Hypothalamus (tissue), 51 donors: Measurements from ENCODE around the gene CDX2.

ENCODE experiments used
- DNase-seq, 51 donors: peaks; one replicate each; lab custom pipeline; 2025; lab: John Stamatoyannopoulos, UW

CDX2 gene

DNA sequence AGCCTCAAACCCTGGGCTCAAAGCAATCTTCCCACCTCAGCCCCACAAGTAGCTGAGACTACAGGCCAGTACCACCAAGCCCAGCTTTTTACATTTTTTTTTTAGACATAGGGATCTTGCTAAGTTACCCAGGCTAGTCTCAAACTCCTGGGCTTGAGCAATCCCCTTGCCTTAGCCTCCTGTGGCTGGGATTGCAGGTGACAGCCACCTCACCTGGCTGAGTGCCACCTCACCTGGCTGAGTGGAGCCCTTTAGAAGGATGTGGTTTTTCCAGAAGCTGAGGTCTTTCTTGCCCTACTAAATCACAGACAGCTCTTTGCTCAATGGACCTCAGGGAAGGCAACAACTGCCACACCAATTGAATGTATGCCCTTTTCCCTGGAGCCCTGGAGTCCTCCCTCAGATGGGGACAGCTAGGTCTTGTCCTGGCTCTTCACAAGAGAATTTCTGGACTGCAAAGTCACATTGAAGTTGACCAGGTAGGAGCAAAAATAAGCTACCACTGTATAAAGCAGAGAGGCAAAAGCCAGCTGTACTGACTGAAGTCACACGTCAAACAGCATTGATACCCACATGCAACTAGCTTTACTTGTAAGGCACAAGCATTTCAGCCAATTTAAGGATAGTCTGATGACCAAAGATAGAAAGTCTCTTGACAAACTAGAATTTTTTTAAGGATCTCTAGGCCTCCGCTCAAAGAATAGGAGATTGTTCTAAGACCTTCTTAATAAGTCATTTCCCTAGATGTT is 35.4 kb downstream of the CDX2 start:
- DNase-seq, result no peak

DNA sequence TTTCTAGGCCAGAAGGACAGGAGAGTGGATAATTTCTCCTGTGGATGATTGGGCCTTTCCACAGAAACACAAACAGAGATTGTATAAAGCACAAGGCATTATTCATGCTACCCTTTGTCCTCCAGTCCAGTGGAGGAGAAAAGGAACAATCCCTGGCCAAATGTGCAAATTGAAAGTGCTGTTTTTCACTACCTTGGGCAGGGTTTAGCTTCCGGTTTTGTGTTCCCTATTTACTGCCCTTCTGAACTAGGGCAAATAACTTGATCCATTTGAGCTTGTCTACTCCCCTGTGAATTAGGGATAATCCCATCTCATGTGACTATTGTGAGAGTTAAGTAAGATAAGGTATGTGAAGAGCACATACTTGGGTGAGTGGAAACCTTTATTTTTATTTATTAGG is 36.0 kb downstream of the CDX2 start:
- no peak for DNase-seq

DNA sequence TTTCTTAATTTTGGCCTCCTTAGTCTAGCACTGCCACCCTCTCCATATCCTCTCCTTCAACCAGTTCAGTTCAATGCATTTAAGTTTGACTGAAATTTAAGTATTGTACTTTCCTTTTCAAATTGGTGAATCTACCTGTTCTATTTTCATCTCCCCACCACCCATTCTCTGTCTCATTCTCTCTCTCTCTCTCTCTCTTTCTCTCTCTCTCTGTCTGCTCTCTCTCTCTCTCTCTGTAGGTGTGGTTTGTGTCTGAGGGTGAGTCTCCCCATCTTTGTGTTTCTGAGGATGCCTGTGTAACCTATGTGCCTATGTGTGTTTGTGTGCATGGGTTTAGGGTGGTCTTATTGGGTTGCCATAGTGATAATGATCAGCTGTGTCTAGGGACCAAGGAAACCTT is 39.2 kb downstream of the CDX2 start:
- DNase-seq, result no peak

DNA sequence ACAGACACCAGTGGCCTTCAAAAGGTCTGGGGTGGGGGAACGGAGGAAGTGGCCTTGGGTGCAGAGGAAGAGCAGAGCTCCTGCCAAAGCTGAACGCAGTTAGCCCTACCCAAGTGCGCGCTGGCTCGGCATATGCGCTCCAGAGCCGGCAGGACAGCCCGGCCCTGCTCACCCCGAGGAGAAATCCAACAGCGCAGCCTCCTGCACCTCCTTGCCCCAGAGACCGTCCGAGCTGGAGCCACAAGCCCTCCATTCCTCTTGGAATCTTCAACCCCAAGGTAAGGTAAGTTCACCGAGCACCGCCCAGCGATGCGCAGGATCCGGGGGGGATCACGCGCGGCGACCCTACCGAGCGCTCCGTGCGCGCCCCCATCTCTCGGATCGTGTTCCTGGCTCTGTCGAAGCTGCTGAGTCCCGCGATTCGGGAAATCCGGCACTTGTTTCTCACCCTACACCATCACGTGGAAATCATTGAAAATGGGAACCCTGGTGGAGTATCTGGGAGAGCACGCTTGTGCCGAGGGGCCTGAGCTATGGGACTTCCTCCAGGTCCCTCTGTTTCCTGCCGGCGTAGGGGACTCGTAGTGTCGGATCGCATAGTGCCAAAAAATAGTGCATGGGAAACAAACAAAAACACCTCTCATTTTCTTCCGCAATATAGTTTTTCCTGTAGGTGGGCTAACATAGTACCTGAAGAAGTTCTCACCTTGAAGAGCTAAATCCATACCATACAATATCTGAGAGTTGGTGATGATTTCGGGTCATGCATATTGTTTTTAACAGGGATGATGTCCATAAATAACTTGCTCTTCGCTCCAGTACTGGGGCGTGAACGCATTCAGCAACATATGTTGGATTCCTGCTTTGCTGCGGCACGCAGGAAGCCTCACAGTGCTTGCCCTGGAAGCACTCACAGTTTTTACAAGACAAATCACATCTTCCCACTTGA is 40.0 kb downstream of the CDX2 start:
- no peak for DNase-seq

DNA sequence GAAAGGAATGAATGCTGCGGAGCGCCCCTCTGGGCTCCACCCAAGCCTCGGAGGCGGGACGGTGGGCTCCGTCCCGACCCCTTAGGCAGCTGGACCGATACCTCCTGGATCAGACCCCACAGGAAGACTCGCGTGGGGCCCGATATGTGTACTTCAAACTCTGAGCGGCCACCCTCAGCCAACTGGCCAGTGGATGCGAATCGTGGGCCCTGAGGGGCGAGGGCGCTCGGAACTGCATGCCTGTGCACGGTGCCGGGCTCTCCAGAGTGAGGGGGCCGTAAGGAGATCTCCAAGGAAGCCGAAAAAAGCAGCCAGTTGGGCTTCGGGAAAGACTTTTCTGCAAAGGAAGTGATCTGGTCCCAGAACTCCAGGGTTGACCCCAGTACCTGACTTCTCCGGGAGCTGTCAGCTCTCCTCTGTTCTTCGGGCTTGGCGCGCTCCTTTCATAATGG is 40.7 kb downstream of the CDX2 start:
- no peak for DNase-seq

DNA sequence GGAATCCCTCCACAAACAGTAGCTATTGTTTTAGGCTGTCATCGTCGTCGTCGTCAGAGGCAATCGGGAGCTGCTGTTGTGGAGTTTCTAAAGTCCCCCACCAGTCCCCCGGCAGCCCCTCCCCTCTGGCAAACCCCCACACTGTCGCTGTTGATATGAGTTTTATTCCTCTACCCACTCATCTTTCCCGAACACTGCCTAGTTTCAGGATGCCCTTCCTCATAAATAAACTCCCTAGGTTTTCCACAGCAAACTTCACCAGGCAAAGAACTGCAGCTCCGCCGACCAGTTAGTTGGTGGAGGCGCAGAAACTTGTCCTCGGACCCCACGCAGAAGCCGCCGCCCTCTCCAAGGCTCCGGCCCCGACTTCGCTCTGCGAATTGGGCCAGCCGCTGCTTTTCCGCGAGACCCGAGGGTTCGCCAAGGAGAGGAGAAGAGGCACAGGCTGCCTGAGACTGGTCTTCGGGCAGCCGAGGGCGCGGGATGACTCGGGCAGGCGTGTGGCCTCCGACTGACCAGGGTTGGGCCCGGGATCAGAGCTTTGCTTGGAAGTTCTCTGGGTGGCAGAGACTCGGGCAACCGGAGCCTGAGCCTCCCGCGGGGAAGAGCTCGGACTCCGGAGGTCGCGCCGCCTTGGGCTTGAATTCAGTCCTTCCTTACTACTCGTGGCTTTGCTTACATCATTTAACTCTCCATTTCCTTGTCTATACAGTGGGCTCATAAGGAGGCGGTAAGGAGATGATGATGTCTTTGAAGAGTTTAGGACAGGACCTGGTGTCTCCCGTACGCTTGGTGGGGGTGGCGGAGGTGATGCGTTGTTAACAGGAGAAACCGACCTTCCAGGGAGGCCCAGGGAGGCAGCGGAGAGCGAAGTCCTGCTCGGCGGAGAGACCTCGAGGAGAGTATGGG is 41.4 kb downstream of the CDX2 start:
- no peak for DNase-seq

DNA sequence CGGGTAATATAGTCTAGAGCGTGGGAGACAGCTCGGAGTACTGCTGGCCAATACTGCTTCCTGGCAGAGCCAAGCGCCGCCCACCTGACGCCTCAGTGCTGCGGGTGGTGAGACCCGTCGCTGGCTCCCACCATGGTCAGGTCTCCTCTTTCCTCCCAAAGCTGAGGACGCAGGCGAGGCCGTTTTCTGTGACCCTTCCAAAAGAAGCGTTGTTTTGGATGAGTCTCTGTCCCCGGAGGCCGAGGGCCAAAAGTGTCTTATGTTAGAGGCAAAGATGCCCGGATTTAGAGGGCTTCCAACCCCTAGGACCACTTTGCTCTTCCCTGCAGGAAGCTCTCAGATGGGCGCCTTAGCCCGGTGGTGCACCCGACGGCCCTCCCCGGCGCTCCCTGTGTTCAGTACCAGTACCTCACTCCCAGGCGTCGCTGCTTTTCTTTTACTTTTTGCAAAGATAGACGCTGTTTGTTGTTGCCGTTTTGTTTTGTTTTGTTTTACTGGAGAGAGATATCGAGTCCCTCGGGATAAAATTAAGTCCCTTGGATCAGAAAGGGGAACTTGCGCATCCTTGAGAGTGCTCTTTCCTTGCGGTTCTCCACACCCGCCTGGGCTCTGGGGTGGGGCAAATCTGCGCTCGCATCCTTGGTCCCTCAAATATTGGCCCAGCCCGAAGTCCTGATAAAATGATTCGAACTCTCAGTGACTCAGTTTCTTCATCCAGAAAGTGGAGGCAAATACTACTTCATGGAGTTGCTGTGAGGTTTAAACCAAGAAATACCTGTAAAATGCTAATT is 42.3 kb downstream of the CDX2 start:
- DNase-seq, result no peak

DNA sequence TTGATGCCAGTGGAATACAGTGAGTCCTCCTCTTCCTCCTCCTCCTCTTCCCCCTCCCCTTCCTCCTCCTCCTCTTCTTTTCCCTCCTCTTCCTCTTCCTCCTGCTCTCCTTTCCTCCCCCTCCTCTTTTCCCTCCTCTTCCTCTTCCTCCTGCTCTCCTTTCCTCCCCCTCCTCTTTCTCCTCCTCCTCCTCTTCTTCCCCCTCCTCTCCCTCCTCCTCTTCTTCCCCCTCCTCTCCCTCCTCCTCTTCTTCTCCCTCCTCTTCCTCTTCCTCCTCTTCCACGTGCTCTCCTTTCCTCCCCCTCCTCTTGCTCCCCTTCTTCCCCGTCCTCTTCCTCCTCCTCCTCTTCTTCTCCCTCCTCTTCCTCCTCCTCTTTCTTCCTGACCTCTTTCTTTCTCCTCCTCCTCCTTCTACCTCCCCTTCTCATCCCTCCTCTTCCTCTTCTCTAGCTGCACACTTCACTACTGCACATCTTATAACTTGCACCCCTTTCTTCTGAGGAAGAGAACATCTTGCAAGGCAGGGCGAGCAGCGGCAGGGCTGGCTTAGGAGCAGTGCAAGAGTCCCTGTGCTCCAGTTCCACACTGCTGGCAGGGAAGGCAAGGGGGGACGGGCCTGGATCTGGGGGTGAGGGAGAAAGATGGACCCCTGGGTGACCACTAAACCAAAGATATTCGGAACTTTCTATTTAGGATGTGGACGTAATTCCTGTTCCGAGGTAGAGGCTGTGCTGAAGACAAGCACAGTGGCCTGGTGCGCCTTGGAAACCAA is 43.7 kb downstream of the CDX2 start:
- no peak for DNase-seq

DNA sequence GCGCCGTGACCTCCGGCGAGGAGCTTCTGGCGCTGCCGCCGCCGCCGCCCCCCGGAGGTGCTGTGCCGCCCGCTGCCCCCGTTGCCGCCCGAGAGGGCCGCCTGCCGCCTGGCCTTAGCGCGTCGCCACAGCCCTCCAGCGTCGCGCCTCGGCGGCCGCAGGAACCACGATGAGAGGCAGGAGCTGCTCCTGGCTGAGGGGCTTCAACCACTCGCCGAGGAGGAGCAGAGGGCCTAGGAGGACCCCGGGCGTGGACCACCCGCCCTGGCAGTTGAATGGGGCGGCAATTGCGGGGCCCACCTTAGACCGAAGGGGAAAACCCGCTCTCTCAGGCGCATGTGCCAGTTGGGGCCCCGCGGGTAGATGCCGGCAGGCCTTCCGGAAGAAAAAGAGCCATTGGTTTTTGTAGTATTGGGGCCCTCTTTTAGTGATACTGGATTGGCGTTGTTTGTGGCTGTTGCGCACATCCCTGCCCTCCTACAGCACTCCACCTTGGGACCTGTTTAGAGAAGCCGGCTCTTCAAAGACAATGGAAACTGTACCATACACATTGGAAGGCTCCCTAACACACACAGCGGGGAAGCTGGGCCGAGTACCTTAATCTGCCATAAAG is 44.5 kb downstream of the CDX2 start:
- DNase-seq, result no peak

DNA sequence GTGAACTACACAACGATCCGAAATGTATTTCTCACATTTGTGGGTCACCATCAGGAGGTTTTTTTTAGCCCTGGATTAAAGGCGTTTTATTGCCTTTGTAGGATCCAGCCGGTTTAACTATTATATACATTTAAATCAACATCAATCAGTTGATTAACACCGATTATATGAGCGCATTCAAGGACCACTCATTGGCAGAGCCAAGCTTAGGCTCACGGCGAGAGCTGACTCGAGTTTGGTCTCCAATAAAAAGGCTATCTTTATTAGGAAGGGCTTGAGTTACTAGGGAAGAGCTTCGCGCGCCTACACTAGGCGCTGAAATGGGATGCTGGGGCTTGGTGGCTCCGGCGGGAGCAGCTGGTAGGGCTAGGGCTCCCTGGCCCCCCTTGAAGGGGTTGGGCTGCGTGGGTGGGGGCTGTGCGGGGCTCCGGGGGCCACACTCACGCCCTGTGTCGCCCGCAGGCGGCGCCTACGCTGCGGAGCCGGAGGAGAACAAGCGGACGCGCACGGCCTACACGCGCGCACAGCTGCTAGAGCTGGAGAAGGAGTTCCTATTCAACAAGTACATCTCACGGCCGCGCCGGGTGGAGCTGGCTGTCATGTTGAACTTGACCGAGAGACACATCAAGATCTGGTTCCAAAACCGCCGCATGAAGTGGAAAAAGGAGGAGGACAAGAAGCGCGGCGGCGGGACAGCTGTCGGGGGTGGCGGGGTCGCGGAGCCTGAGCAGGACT is 45.2 kb downstream of the CDX2 start:
- DNase-seq, result no peak

DNA sequence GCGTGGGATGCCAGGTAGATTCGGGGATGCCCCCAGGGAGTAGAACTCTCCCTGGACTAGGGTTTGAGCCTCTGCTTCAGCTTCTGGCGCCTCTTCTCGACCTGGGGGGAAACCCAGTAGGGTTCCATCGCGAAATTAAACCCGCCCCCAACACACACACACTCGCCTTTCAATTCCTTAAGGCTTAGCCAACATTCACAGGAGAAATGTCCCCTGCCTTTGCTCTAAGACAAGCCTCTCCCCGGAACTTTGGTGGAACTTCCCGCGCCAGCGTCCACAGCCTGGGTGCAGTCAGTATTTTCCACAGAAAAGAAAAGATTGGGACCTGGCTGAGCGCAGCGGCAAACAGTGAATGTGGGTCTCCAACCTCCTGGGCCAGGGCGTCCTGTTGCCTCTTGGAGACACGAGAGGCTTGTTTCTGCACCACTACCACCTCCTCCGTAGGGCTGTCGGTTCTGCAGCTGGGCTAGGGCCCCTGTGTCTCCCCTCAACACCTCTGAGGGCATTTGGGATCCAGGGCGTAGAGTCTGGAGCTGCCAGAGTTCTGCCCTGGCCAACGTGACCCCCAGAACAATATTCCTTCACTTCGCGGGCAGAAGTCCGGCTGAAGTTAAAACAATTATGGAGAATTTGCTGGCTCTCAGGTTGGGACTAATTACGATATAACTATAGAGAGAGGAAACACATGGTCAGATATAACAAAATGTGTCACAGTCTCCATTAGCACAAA is 46.1 kb downstream of the CDX2 start:
- no peak for DNase-seq

DNA sequence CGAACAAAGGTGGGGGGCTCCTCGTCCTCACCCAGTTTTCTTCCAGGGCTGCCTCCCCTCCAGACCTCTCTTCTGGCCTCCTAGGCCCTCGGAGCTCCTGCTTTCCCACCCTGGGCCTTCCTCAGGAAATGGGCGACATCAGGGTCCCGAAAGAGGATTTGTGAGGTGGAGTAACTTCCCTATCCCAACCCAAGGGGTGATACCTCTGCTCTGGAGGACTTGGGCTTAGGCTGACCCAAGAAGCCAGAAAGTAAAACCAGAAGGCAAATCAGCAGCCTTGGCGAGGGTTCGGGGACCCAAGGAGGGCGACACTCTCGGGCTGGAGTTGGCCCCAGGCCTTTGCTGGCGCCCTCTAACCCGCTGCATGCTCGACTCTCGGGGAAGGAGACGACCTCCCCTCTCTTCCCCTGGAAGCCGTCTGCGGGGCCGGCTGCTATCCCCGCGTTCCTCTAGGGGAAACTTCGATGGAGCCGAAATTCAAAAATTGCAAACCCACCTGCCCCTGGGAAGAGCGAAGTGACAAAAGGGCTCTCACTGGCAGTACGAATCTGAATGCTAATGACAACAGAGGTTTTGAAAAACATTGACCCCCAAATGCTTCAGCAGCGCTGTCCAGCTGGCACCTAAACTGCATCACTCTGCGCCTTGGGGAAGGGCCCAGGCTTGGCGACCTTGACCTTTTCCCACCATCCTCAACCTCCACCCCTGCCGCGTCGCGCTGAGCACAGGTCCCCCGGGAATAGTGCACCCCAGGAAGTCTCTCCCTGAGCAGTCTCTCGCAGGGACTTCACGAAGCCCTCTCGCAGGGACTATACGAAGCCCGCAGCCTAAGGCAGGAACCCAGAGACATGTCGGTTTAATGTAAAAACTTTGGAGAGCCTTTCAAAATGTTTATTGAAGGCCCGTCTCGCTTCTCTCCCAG is 46.9 kb downstream of the CDX2 start:
- DNase-seq, result no peak

DNA sequence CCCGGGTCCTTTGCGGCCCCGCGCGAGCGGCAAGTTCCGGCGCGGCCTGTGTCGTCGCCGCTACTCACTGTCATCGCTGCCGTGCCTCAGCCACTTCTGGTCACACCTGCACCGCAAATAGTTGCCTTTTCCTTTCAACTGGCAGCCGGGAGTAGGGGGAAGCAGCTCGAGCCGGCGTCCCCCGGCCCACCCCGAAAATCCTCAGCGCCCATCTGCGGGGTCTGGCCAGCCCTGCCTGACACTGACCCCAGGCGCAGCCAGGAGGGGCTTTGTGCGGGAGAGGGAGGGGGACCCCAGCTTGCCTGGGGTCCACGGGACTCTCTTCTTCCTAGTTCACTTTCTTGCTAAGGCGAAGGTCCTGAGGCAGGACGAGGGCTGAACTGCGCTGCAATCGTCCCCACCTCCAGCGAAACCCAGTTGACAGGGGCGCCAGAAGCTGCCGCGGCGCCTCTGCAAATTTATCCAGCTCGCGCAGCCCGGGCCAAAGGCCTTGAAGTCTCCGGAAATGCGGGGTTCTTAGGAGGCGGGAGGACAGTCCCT is 47.6 kb downstream of the CDX2 start:
- DNase-seq, result no peak

DNA sequence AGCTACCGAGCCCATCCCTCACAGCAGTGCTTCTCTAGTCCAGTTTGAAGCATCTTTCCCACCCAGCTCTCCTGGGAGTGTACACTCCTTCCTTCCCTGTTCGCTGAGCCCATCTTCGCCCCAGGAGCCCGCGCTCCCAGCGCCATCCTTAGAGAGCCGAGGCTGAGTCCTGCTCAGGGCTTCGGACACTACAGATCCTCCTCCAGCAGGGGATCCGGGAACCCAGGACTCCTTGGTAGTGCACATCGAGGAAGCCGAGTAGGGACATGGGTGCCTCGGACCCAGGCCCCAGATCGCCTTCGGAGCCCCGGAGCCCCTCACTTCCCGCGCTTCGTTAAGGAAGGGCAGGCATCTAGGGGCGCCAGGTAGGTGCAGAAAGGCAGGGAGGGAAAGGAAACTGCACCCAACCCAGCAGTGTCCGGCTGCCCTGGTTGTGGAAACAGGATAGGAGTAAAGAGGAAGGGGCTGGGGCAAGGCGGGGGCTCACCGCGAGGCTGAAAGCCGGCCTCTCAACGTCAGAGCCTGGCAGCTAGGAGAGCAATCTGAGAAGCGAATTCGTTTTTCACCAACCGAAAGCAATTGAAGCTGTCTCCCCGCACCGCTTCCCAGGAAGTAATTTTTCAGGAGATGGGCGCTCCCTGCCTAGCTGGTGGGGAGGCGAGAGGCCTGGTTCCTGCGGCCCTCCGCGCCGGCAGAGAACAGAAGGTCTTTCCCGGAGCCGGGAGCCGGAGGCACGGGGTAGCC is 48.3 kb downstream of the CDX2 start:
- no peak for DNase-seq
